HG02943 (cell line): ENCODE measurements around the gene TTLL5.
"Not testable (repeated sequence)": the region's sequence is repeated elsewhere in the genome, so short reads cannot be mapped to it uniquely, and the experiment has no call there.

Experiments used
- ATAC-seq: cut with Tn5 transposase; IDR thresholded peaks from one replicate; pipeline ENCODE4 v1.9.1; 2021; ENCODE audit warnings: mild to moderate bottlenecking, low read depth, moderate library complexity; ENCODE audit not compliant: unreplicated experiment

The TTLL5 gene

DNA sequence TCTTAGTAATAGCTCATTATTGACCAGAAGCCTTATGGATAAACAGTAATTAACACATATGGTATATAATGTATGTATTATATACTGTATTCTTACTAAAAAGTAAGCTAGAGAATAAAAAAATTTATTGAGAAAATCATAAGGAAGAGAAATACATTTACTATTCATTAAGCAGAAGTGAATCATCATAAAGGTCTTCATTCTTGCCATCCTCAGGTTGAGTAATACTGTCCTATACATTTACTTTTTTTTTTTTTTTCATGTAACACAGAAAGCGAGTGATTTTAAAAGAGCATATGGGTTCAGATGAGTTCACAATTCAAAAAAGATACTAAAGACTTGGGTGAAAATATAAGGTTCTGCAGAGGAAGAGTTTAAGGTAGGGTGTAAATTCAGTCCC is 168.3 kb downstream of the TTLL5 start:
- ATAC-seq: no peak

DNA sequence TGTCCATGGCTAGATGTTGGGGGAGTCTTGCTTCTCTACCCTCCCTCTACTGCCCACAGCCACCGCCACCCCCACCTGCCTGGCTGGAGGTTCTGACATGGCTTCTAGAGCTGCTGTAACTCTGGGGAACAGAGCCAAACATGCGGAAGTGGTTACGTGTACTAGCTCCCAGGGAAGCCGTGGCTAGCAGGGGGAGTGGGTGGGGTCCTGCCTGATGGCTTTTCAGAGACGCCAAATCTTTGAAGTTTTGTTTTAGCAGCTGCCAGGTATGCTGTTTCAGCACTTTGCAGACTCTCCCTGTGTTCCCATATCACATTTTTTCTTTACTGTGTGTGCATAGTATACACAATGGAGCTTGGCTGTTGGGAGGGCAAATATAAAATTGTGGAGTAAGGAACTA is 170.4 kb downstream of the TTLL5 start:
- ATAC-seq: no peak

GRCh38 chr14:75831952-75832351 is 170.9 kb downstream of the TTLL5 start:
- no peak for ATAC-seq

DNA sequence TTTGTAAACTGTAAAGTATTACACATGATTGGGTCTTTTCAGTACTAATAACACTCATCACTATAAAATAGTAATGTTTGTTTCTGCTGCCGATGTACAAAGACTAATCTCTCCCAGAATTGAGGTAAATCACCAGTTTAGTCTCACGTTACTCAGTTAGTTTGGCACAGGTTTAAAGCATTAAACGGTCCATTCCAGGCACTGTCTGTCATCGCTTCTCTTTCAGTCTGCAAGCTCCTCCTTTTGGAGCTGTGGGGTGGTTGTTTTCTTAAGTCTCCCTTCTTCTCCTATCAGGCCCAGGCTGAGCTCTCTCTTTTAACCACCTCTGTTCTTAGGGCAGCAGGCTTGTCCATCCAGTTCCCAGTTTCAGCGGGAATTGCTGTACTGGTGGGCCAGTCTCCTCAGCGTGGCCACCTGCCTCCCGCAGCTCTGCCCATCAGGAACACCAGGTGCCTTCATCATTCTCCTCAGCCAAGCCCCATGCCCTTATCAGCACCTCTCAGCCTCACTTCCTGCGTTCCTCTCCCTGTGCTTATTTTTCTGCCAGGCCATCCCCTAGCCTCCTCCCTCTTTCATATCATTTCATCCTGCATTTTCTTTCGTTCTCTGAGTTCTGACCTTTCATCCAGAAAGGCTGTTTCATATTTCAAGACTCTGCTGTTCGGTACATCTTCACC is 171.7 kb downstream of the TTLL5 start:
- no peak for ATAC-seq

DNA sequence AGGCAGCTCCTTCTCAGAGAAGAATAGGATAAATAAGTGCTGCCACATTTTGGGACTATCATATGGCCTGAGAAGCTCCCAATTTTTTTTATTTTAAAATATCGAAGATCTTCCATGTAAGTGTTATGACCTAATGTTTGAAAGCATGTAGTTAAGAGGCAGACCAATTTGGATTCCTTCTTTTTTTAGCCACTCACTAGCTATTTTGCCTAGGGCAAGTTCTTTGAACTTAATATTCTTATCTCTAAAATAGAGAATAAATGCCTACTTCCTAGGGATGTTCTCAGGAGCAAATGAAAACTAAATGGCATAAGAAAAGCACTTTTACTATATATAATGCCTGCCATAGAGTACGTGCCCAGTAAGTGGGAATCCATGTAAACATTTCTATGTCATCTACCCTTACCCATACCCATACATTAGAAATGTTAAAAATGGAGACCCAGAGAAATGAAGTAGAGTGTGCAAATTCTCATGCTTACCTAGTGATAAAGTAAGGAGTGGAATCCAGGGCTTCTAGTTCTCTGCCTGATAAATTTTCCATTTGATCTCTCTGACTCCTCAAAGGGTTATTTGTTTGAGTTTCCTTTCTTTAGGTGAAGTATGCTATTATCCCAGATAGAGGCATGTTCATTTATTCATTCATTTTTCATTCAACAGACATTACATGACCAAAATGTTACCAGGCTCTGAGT is 172.4 kb downstream of the TTLL5 start:
- ATAC-seq: no peak

GRCh38 chr14:75835156-75835725 is 174.2 kb downstream of the TTLL5 start:
- no peak for ATAC-seq

GRCh38 chr14:75835737-75836136 is 174.7 kb downstream of the TTLL5 start:
- no peak for ATAC-seq

DNA sequence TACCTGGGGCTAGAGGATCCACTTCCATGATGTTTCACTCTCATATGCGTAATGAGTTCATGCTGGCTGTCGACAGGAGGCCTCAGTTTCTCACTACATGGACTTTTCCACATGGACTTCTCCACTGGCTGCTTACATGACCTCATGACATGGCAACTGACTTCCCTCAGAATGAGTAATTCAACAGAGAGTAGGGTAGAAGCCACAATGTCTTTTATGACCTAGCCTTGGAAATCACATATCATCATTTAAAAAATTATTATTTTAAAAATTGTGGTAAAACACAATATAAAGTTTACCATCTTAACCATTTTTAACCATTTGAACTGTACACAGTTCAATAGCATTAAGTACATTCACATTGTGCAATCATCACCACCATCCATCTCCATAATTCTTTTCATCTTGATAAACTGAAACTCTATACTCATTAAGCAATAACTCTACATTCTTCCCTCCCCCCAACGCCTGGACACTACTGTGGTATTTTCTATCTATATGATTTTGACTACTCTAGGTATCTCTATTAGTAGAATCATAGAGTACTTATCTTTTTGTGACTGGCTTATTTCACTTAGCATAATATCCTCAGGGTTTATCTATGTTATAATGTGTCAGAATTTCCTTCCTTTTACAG is 176.2 kb downstream of the TTLL5 start:
- ATAC-seq: no peak

DNA sequence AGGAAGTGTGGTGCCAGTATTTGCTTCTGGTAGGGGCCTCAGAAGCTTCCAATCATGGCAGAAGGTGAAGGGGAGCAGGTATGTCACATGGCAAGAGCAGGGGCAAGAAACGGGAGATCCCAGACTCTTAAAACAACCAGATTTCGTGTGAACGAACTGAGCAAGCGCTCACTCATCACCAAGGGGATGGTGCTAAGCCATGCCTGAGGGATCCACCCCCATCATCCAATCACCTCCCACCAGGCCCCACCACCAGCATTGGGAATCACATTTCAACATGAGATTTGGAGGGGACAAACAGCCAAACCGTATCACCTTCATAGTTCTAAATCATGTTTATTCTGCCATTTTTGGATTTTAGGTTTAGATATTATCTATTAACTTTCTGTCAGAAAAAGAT is 179.9 kb downstream of the TTLL5 start:
- ATAC-seq: no peak

- ATAC-seq: no peak
Measured at GRCh38 chr14:75842551-75842950, 181.5 kb downstream of the TTLL5 start.

DNA sequence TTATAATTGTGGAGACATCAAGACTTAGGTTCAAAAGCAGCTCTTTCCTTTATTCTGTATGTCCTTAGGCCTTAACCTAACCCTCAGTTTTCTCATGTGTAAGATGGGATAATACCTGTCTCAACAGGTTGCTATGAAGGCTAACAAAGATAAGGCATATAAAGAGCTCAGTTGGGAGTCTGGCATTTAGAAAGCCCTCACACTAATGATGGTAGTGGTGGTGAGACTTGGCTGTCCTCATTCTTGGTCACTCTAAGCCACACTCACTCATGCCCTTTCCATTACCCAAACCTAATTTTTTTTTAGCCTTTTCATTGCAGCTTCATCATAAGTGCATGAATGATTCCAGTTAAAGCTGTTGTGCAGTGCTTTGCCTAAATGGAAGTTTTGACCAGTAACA is 183.4 kb downstream of the TTLL5 start:
- no peak for ATAC-seq

GRCh38 chr14:75845136-75845804 is 184.2 kb downstream of the TTLL5 start:
- no peak for ATAC-seq

DNA sequence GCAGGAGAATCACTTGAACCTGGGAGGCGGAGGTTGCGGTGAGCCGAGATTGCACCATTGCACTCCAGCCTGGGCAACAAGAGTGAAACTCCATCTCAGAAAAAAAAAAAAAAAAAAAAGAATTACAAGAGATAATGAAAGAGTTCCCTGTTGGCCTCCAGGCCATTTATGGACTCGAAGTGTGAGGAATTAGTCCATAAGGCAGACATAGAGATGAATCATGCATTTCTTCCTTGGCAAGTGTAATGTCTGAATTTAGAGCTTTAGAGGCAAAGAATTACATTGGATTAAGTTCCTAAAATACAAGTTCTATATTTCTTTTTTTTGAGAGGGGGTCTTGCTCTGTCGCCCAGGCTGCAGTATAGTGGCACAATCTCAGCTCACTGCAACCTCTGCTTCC is 185.6 kb downstream of the TTLL5 start:
- ATAC-seq: not testable (repeated sequence)

- no peak for ATAC-seq
Measured at GRCh38 chr14:75847584-75847983, 186.5 kb downstream of the TTLL5 start.

- ATAC-seq: no peak
Measured at GRCh38 chr14:75848167-75848913, 187.3 kb downstream of the TTLL5 start.

- no peak for ATAC-seq
Measured at GRCh38 chr14:75849300-75849895, 188.4 kb downstream of the TTLL5 start.

DNA sequence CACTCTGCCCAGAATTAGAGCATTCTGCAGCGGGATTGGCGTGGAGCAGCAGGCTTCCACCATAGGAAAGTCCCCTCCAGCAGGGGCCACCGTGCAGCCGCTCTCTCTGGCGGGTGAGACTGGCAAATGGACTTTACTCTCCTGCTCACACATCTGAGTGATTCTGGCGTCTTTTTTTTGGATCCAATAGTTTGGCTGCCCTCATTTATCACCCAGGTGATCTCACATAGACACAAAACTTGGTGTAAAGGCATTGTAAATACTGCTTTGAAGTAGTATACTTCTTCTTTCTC is 190.5 kb downstream of the TTLL5 start:
- no peak for ATAC-seq

DNA sequence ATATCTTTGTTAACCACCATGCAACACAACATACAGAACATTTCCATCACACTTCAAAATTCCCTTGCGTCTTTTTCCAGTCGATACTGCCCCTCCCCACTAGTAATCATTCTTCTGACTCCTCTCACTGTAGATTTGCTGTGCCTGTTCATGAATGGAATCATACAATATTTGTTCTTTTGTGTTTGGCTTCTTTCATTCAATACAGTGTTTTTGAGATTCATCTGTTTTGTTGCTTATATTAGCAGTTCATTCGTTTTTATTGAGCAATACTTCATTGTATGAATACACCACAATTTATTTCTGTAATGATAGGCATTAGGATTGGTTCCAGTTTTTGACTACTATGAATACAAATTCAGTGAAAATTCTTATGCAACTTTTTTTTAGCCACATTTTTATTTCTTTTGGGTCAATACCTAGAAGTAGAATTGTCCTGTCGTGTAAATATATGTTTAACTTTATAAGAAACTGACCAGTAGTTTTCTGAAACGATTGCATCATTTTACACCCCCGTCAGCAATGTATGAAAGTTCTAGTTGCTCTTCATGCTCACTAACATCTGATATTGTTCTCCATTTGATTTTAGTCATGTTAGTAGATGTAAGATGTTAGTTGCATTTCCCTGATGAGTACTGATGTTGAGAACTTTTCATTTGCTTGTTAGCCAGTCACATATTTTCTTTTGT is 193.2 kb downstream of the TTLL5 start:
- ATAC-seq: no peak

- no peak for ATAC-seq
Measured at GRCh38 chr14:75857199-75857598, 196.2 kb downstream of the TTLL5 start.

GRCh38 chr14:75858362-75858761 is 197.3 kb downstream of the TTLL5 start:
- ATAC-seq: no peak
